Gastroesophageal sphincter (tissue), 3 donors: ENCODE data around the gene ARG2.

Source experiments
- CTCF ChIP-seq, 4 experiments: fragments of 200-600 bp in 2 of 4; fragments of 450-650 bp in 2 of 4; sonication (generic) in 1 of 4; IDR thresholded peaks; one replicate each; pipeline ENCODE4 v1.5.1; 2017 to 2019; ENCODE audit warnings: antibody characterized with exemption in 4 of 4, mild to moderate bottlenecking in 2 of 4, moderate library complexity in 2 of 4
- EP300 ChIP-seq: sonication (generic); formaldehyde crosslinking; IDR thresholded peaks from one replicate; pipeline ENCODE4 v1.6.1; 2017; ENCODE audit warnings: antibody characterized with exemption, mild to moderate bottlenecking
- POLR2AphosphoS5 ChIP-seq: sonication (generic); formaldehyde crosslinking; IDR thresholded peaks from one replicate; pipeline ENCODE4 v1.6.1; 2017; ENCODE audit warnings: antibody characterized with exemption

DNA sequence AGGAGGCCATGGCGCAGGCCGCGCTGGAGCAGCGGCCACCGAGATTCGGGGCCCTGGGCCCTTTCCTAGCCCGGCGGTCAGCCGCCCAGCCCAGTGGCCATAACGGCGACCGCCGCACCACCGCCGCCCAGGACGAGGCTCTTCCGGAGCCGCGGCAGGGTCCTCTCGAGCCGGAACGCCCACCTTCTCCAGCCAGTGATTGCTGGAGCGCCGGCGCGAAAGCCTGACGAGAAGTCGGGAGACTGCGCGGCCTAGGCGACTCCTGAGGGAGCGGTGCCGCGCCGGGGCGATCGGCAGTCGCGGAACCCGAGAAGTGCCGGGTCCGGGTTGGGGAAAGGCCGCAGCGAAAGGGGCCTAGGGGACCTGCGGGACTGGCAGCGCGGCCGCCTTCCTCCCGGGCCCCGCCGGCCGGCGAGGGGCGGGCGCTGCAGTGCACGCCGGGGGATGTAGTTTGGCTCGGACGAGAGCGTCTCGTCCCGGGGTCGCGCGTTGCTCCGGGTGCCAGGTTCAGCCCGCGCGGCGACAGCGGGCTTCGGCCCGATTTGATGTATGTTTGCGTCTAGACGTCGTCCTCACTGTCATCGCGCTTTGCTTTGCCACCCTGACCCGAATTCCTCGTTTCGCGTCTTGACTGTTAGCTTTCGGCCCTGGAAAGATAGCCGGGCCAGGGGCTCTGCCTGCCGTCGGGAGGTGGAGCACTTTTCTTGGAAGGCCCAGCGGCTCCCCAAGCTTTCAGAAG is 54.9 kb downstream of the ARG2 start, which contains the start of gene VTI1B:
- peak; percentile 55 for TF ChIP-seq POLR2AphosphoS5
- peak in 2 of 4 experiments; percentile 3 to 45 for TF ChIP-seq CTCF (IDR thresholded peaks at IDR 0.05)
- no peak for TF ChIP-seq EP300
